IPS DF 4.7 (cell line): ENCODE results near the gene TCEAL9.
"Not testable (repeated sequence)": the region's sequence is repeated elsewhere in the genome, so short reads cannot be mapped to it uniquely, and the experiment has no call there.

ENCODE experiments used
- DNase-seq: peaks from one replicate; pipeline ENCODE4 v3.0.0-alpha.2; 2013; ENCODE audit warnings: low spot score; ENCODE audit errors: extremely low read depth

Gene TCEAL9, protein sequence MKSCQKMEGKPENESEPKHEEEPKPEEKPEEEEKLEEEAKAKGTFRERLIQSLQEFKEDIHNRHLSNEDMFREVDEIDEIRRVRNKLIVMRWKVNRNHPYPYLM

GRCh38 chrX:103356130-103356798 lies at the start of gene TCEAL9:
Gene TCEAL9 (plus strand): TSS chrX:103356506. CDS start chrX:103357685, 1,179 bp downstream.
- DNase-seq = no peak

DNA sequence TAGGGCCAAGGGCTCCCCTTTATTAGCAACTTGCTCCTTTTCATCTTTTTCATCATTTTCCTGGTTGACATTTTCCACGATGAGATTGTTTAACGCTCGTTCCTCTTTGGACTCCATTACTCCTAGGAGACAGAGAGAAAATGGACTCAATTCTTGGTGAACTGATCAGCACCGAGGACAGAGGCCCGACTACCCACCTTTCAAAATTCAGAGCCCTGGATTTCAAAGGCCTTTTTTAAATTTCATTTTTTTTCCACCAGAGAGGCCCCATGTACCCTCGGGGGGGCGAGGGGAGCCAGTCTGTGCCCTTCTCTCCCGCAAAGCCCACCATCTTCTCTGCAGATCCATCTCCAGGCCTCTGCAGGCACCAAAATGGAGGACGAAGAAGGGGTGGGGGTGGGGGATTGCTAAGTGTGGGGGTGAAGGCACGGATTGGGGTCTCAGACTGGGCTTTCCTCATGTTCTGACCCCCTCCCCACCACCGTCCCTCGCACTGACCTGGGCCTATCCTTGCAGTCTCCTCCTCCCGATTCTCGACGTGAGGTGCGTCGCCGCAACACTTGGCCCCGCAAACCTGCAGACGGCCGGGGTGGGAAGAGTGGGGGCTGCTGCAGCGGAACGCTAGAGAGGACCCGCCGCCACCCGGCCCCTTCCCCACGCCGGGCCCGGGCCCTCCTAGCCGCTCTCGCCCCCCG lies 46.3 kb upstream of the TCEAL9 start:
- no peak for DNase-seq

DNA sequence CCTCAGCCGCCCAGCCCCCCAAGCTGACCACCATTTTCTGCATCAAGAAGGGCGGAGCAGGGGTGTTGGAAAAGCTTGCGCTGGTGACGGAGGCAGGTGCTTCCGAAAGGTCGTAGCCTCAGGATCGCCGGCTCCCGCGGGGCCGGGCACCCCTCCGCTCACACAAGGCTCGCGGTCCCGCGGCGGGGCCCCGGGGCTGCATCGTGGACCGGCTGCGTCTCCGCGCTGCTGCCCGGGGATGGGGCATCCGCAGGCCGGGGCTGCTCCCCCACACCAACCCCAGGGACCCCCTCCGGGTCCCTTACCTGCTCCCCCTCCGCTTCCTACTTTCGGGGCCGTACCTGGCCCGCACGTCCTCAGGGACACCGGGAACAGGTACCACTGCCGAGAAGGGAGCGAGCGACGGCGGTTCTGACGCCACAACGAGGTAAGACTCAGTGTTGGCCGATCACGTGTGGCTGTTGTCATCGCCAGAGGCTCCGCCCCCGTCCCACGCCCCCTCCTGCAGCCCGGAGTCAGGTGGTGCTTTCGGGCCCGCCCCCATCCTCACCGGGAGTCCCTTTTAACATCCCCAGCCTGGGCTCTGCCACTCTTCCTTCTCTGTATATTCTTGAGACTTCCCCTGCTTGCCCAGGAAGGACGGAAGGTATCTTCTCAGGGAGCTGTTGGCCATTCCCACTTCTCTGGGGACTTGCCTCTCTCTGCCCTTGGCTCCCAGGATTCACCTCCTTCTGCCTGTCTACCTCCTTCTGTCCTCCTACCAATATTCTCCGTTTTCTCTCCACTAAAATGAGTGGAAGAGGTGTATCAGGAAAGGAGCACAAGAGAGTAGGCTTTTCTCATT lies 45.5 kb upstream of the TCEAL9 start, which contains the start of gene BEX2:
BEX2 (minus strand) TSS at position 436 of the 844 bp plus-strand sequence. CDS start 1,014 bp downstream, outside the sequence.
- DNase-seq = peak; percentile 44

DNA sequence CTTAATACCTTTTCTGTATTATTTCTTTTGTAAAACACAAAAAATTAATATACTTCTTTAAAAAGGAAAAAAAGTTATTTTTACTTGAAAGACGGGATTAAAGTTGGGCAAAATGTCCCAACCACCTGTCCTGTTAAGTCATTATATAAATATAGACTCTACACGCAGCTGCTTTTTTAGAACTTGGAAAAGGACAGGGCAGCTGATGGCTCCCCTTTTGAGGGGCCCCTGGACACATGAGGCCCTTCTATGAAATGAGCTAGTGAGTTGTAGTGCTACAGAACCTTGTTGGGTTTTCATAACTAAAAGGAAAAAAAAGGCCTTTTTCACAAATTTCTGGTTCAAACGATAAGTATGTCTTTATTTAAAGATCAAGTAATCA lies 44.9 kb upstream of the TCEAL9 start:
- no peak for DNase-seq

DNA sequence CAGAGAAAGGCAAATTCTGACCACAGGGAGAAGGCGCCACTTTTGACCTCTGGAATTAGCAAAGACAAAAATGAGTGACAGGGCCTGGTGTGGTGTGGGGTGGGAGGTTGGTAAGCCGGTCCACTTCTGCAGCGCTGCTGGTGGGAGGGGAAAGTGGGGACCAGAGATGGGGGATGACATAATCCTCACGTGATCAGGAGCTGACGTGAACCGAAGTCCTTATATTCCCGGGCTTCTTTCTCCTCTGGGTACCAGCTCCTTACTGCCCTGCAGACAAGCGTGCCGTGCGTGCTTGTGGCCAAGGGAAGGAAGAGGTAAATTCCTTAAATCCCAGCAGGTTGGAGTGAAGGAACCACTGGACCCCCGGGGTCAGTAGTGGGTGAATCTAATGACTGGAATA lies 26.3 kb upstream of the TCEAL9 start, which contains the start of gene TCEAL7:
TCEAL7 (plus strand) TSS at position 249 of the 400 bp plus-strand sequence. CDS start 1,165 bp downstream, outside the sequence.
- DNase-seq = no peak

GRCh38 chrX:103330681-103331288 lies 25.5 kb upstream of the TCEAL9 start:
- no peak for DNase-seq

GRCh38 chrX:103338663-103339062 lies 17.6 kb upstream of the TCEAL9 start:
- DNase-seq = no peak

GRCh38 chrX:103343105-103343504 lies 13.2 kb upstream of the TCEAL9 start:
- DNase-seq = no peak

- DNase-seq = no peak
Measured at GRCh38 chrX:103344606-103345005, 11.7 kb upstream of the TCEAL9 start.

GRCh38 chrX:103347682-103348397 lies 8.5 kb upstream of the TCEAL9 start:
- DNase-seq = no peak

DNA sequence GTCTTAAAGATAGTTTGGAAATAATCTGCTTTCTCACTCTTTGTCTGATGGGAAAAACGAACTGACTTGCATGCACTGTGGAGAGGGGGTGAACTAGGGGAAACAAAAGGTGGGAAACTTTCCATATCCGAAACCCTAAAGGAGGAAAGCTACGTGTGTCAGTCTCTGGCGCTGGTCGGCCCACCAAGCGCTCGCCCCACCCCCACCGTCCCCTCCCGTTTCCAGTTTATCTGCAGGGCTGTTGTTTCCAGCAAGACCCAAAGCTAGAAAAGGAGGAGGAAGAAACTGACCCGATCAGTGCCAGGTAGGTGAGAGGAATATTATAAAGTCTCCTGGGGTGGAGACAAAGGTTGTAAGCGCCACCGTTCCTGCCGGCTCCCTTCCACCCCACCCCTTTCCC lies 552 bp downstream of the TCEAL9 start:
- no peak for DNase-seq

GRCh38 chrX:103357871-103358270 lies 1.6 kb downstream of the TCEAL9 start:
- DNase-seq = no peak

- DNase-seq = not testable (repeated sequence)
Measured at GRCh38 chrX:103359605-103360004, 3.3 kb downstream of the TCEAL9 start.

DNA sequence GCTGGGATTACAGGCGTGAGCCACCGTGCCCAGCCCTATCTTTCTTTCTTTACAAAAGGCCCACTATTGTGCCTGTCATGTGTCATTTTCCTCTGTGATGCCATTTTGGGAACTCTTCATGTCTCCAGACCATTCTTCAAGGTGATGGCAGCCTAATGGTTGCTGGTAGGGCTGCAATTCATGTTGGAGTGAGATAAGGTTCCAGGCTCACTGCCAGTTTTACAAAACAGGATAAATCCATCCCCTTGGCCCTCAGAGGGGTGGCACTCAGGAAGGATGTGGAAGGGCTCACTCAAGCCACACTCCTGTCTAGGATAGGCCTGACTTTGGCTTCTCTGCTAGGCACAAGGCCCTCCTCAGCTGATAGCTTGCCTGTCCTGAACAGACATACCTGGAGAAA lies 3.8 kb downstream of the TCEAL9 start:
- no peak for DNase-seq

DNA sequence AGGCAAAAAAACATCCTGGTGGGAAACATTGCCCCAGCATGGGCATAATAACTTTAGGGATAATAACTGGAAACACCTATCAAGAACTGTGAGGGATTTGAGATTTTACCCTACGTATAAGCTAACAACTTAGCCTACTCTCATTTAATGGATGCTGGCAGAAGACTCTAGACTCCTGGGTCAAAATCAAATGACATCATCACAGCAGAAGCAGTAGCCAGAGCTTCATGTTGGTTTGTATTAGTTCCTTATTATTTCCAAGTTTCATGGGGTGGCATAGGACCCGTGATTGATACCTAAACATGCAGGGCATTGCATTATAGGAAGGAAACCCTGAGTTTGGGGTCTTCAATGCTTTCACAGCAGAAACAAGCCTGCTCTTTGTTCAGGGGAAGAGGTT lies 4.6 kb downstream of the TCEAL9 start:
- DNase-seq = no peak

- no peak for DNase-seq
Measured at GRCh38 chrX:103361798-103362197, 5.5 kb downstream of the TCEAL9 start.

DNA sequence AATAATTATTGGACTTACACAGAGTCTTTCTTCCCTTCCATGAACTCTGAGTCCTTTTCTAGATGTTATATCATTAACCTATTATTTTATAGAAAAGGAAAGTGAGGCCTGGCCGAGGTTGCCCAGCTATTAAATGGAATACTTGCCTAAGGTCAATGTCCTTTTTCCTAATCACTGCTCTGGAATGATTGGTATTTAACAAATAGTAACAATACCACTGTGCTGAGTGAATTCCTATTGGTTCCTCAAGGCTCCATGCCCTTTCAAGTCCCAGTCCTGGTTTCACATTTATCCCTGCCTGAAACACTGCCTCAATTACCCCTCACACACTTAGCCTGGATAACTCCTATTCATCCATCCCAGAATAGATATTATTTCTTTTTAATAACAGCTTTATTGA lies 6.2 kb downstream of the TCEAL9 start:
- no peak for DNase-seq

- no peak for DNase-seq
Measured at GRCh38 chrX:103363046-103363445, 6.7 kb downstream of the TCEAL9 start.

GRCh38 chrX:103367502-103367901 lies 11.2 kb downstream of the TCEAL9 start:
- no peak for DNase-seq

DNA sequence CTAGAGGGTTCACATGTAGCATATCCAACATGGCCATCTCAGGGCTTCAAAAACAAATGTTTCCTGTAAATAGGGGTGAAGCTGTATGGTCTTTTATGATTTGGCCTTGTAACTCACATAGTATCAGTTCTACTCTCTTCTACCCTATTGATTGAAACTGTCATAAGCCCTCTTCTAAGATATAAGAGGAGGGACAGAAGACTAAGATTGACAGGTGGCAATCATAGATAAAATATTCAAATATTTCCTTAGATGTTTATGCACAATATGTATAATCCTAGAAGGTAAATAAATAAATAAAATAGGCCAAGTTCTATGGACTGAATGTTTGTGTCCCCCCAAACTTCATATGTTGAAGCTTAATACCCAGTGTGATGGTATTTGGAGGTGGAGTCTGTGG lies 13.2 kb downstream of the TCEAL9 start:
- no peak for DNase-seq

GRCh38 chrX:103372886-103373285 lies 16.6 kb downstream of the TCEAL9 start:
- no peak for DNase-seq
